Heart left ventricle (tissue), 16 donors: ENCODE measurements around the gene UNC80. TPM values are rescaled to one million over a fixed set of nuclear protein-coding genes. Genes with fewer than 3 reads are reported as not detected.

Source experiments
- ATAC-seq, 4 donors: fragments of 200-7000 bp; cut with Tn5 transposase; one replicate each; pipeline ENCODE4 v1.9.1; 2020 to 2022; ENCODE audit warnings: moderate library complexity in 4 of 4, mild to moderate bottlenecking in 3 of 4, moderate number of reproducible peaks in 1 of 4
- DNase-seq, 5 donors: peaks; one replicate each; pipeline ENCODE4 v3.0.0-alpha.2; 2020
- H3K27ac ChIP-seq, 12 donors: fragments of 200-600 bp; sonication (generic) in 4 of 12; one replicate each; pipeline versions ENCODE4 v1.5.0 to v1.8.0; 2016 to 2022; ENCODE audit warnings: mild to moderate bottlenecking in 2 of 12
- H3K27me3 ChIP-seq, 9 donors: fragments of 200-600 bp; sonication (generic) in 2 of 9; one replicate each; pipeline versions ENCODE4 v1.5.1 to v1.8.0; 2016 to 2022; ENCODE audit warnings: mild to moderate bottlenecking in 3 of 9
- H3K36me3 ChIP-seq, 9 donors: fragments of 200-600 bp; sonication (generic) in 2 of 9; one replicate each; pipeline versions ENCODE4 v1.5.0 to v1.8.0; 2018 to 2022; ENCODE audit warnings: mild to moderate bottlenecking in 2 of 9
- H3K4me1 ChIP-seq, 12 donors: fragments of 200-600 bp; sonication (generic) in 4 of 12; one replicate each; pipeline versions ENCODE4 v1.5.0 to v1.8.0; 2016 to 2022; ENCODE audit warnings: mild to moderate bottlenecking in 3 of 12
- H3K4me3 ChIP-seq, 12 donors: fragments of 200-600 bp; sonication (generic) in 4 of 12; one replicate each; pipeline versions ENCODE4 v1.5.0 to v1.8.0; 2017 to 2022; ENCODE audit warnings: mild to moderate bottlenecking in 9 of 12, moderate library complexity in 4 of 12
- H3K9me3 ChIP-seq, 12 donors: fragments of 200-600 bp; sonication (generic) in 4 of 12; one replicate each; pipeline versions ENCODE4 v1.5.0 to v1.8.0; 2016 to 2022; ENCODE audit warnings: mild to moderate bottlenecking in 1 of 12
- CTCF ChIP-seq, 12 donors: fragments of 200-600 bp; sonication (generic) in 4 of 12; IDR thresholded peaks; one replicate each; pipeline versions ENCODE4 v1.5.0 to v1.8.0; 2018 to 2022; ENCODE audit warnings: antibody characterized with exemption in 12 of 12, mild to moderate bottlenecking in 5 of 12
- POLR2A ChIP-seq, 2 donors: fragments of 450-650 bp; IDR thresholded peaks; one replicate each; pipeline ENCODE4 v1.6.1; 2017; ENCODE audit warnings: antibody characterized with exemption in 2 of 2, mild to moderate bottlenecking in 2 of 2, moderate library complexity in 2 of 2
- WGBS, 4 donors: extraction: QIAGEN DNeasy Blood & Tissue Kit in 2 of 4; methylation state at CpG; one replicate each; pipeline versions ENCODE4 v1.1.5 to v1.1.7; 2013 to 2018; 5-methylcytosine and 5-hydroxymethylcytosine counted together
- intact Hi-C, 10 donors: fragments of 100-400 bp; cut with DNase I; formaldehyde crosslinking; loops; one replicate each; pipeline versions ENCODE4 v1.11.1 to v1.14.2; 2022
- polyA plus RNA-seq, 2 donors: library from polyadenylated mRNA; stranded (reverse); fragments of 200-250 nt; gene quantifications; one replicate each; pipeline ENCODE4 v1.2.3, GENCODE V29; 2013
- total RNA-seq, 9 donors: library from RNA; depleted of rRNA in 2 of 9; stranded (reverse); fragments of >200 nt in 2 of 9; fragmentation: NEBNext Ultra II Directional in 3 of 9; extraction: Animal tissue kit (Norgen Biotek cat#: 25700) in 3 of 9; gene quantifications; one replicate each; pipeline versions ENCODE4 v1.1.0 to v1.2.4, GENCODE V29; 2016 to 2023
- donor health status: ischemic (EF 13 %, LVEDD 7.1; RV severe dilation, severe dysfunction).
- donor health status: healthy with polysubstance abuse.
- donor health status: DM: no; HTN: yes; CAD: no.
- donor health status: DM: no; HTN: no; CAD: no.
- donor health status: ischemic (EF 25% LVEDD 6.9; RV normal size, moderate dysfunction).
- donor health status: ischemic (EF 25% LVEDD 5.7; RV mildly dilated, moderate dysfunction).
- donor health status: healthy.
- donor health status: DM: yes; HTN: yes; CAD: no.
- donor health status: ischemic (EF 35%, LVEDD 5.7; RV mildly dilated, moderate dysfunction).
- donor health status: nonischemic (EF 11% LVEDD 7.7; RV severe dilation, severe dysfunction).
- donor health status: DM: yes; HTN: yes; CAD: no.
- donor health status: PGD.
- donor health status: ischemic (EF 29% LVEDD 5.4; RV normal size, mild dysfunction).
- donor health status: nonischemic (EF 23%, LVEDD 6.1; RV moderate dilation, normal function).

Gene UNC80
- total and polyA plus RNA-seq, 11 donors = 0.04 to 1.4 (median 0.36) TPM; not detected in 6

GRCh38 chr2:209988010-209988409, 216.4 kb downstream of the UNC80 start:
- intact Hi-C loops = loop anchor here in 1 of 10 donors (10.0 kb wide), 1 partner anchor 87 kb away; no protein-coding TSS in a partner anchor
- no peak overlapping the region for H3K27ac ChIP-seq

GRCh38 chr2:209990838-209991237, 219.2 kb downstream of the UNC80 start:
- DNase-seq (no peak), ATAC-seq (no peak)
- H3K36me3 ChIP-seq = no peaks in the 10 kb centered on the region
- no peaks in the 10 kb centered on the region for H3K9me3 ChIP-seq
- intact Hi-C loops = no loop called here
- H3K4me3 ChIP-seq = no peak overlapping the region
- peaks cover 0 to 3% (median 0%) of the 10 kb centered on the region in 9 donors for H3K27me3 ChIP-seq
- WGBS, 4 donors = 70 to 84% (median 76%) methylated on average over 2 of the region's 2 CpGs
- H3K27ac ChIP-seq = no peak overlapping the region
- TF ChIP-seq POLR2A (IDR thresholded peaks at IDR 0.05) (no peak), CTCF (IDR thresholded peaks at IDR 0.05) (no peak)
- H3K4me1 ChIP-seq = no peaks in the 10 kb centered on the region

More at GRCh38 chr2:209988010-209988409, 216.4 kb downstream of the UNC80 start:
- Histone ChIP-seq H3K9me3 (no peaks in the 10 kb centered on the region), H3K27me3 (peaks cover 0 to 8% (median 0%) of the 10 kb centered on the region in 9 donors), H3K36me3 (no peaks in the 10 kb centered on the region), H3K4me1 (no peaks in the 10 kb centered on the region), H3K4me3 (no peak overlapping the region)
- TF ChIP-seq CTCF (IDR thresholded peaks at IDR 0.05) (no peak), POLR2A (IDR thresholded peaks at IDR 0.05) (no peak)
- DNase-seq (no peak), ATAC-seq (no peak)
- WGBS, 4 donors = 39 to 59% (median 56%) methylated on average over 4 of the region's 4 CpGs

GRCh38 chr2:209993968-209994367, 222.3 kb downstream of the UNC80 start:
- Histone ChIP-seq H3K27me3 (no peaks in the 10 kb centered on the region), H3K27ac (no peak overlapping the region), H3K4me3 (no peak overlapping the region), H3K36me3 (no peaks in the 10 kb centered on the region), H3K9me3 (no peaks in the 10 kb centered on the region), H3K4me1 (no peaks in the 10 kb centered on the region)
- intact Hi-C loops = no loop called here
- TF ChIP-seq POLR2A (IDR thresholded peaks at IDR 0.05) (no peak), CTCF (IDR thresholded peaks at IDR 0.05) (no peak)
- no peak for ATAC-seq
- no peak for DNase-seq
- WGBS, 4 donors = 90 to 96% (median 91%) methylated on average over 9 of the region's 9 CpGs

- Histone ChIP-seq H3K27ac (no peak overlapping the region), H3K27me3 (no peaks in the 10 kb centered on the region), H3K9me3 (no peaks in the 10 kb centered on the region), H3K4me1 (peaks cover 0 to 14% (median 10%) of the 10 kb centered on the region in 12 donors), H3K36me3 (no peaks in the 10 kb centered on the region), H3K4me3 (no peak overlapping the region)
- WGBS, 4 donors = 38 to 56% (median 44%) methylated on average over 1 of the region's 1 CpG
- TF ChIP-seq CTCF (IDR thresholded peaks at IDR 0.05) (no peak), POLR2A (IDR thresholded peaks at IDR 0.05) (no peak)
- DNase-seq (no peak), ATAC-seq (no peak)
- intact Hi-C loops = no loop called here
Observed at GRCh38 chr2:209998596-209998995, 227.0 kb downstream of the UNC80 start.
